GM18508 (cell line): ENCODE data around the gene ZBED1.
"Not testable (repeated sequence)": the region's sequence is repeated elsewhere in the genome, so short reads cannot be mapped to it uniquely, and the experiment has no call there.

Source experiments
- ATAC-seq: cut with Tn5 transposase; IDR thresholded peaks from one replicate; pipeline ENCODE4 v1.9.1; 2021; ENCODE audit warnings: moderate number of reproducible peaks; ENCODE audit not compliant: insufficient read depth, unreplicated experiment

ZBED1 gene

DNA sequence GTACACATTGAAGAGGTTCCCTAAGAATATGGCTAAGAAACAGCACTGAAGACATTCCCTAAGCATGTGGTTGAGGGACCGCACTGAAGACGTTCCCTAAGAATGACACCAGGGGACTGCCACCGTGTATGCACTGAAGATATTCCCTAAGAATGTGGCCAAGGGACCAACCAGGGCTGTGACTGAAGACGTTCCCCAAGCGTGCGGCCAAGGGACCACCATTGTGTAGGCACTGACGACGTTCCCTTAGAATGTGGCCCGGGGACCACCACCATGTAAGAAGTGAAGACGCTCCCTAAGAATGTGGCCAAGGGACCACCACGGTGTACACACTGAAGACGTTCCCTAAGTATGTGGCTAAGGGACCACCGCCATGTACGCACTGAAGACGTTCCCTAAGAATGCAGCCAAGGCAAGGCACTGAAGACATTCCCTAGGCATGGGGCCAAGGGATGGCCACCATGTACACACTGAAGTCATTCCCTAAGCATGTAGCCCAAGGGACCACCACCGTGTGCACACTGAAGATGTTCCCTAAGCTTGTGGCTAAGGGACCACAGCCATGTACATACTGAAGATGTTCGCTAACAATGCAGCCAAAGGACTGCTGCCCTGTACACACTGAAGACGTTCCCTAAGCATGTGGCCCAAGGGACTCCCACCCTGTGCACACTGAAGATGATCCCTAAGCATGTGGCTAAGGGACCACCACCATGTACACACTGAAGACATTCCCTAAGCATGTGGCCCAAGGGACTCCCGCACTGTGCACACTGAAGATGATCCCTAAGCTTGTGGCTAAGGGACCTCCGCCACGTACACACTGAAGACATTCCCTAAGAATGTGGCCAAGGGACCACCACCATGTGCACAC lies 22.0 kb downstream of the ZBED1 start:
- ATAC-seq, result no peak

GRCh38 chrX:2477313-2477712 lies 23.5 kb downstream of the ZBED1 start:
- ATAC-seq, result not testable (repeated sequence)

- no peak for ATAC-seq
Measured at GRCh38 chrX:2474963-2475726, 25.6 kb downstream of the ZBED1 start.

DNA sequence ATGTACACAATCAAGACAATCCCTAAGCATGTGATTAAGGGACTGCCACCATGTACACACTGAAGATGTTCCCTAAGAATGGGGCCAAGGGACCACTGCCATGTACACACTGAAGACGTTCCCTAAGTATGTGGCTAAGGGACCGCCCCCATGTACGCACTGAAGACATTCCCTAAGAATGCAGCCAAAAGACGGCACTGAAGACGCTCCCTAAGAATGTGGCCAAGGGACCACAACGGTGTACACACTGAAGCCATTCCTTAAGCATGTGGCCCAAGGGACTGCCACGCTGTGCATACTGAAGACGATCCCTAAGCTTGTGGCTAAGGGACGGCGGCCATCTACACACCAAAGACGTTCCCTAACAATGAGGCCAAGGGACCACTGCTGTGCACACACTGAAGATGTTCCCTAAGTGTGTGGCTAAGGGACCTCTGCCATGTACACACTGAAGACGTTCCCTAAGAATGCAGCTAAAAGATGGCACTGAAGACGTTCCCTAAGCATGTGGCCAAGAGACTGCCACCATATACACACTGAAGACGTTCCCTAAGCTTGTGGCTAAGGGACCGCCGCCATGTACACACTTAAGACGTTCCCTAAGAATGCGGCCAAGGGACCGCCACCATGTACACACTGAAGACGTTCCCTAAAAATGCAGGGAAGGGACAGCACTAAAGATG lies 26.4 kb downstream of the ZBED1 start:
- no peak for ATAC-seq

GRCh38 chrX:2473064-2473463 lies 27.7 kb downstream of the ZBED1 start:
- not testable (repeated sequence) for ATAC-seq

DNA sequence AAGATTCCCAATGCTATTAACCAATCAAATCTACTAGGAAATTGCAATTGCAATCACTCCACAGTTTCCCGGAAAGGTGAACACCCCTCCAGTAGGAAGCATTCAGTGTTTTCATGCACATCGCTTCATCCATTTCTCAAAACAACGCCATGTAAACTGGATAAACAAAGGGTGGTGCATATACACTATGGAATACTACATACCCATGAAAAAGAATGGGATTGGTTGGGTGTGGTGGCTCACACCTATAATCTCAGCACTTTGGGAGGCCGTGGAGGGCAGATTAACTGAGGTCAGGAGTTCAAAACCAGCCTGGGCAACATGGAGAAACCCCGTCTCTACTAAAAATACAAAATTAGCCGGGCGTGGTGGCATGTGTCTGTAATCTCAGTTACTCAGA lies 29.1 kb downstream of the ZBED1 start:
- no peak for ATAC-seq

GRCh38 chrX:2471126-2471525 lies 29.6 kb downstream of the ZBED1 start:
- not testable (repeated sequence) for ATAC-seq

GRCh38 chrX:2469852-2470251 lies 30.9 kb downstream of the ZBED1 start:
- not testable (repeated sequence) for ATAC-seq

- no peak for ATAC-seq
Measured at GRCh38 chrX:2469196-2469685, 31.5 kb downstream of the ZBED1 start.

GRCh38 chrX:2468261-2469195 lies 32.2 kb downstream of the ZBED1 start:
- ATAC-seq, result no peak

GRCh38 chrX:2466876-2467656 lies 33.7 kb downstream of the ZBED1 start:
- ATAC-seq, result no peak

GRCh38 chrX:2464677-2465166 lies 36.1 kb downstream of the ZBED1 start:
- no peak for ATAC-seq

DNA sequence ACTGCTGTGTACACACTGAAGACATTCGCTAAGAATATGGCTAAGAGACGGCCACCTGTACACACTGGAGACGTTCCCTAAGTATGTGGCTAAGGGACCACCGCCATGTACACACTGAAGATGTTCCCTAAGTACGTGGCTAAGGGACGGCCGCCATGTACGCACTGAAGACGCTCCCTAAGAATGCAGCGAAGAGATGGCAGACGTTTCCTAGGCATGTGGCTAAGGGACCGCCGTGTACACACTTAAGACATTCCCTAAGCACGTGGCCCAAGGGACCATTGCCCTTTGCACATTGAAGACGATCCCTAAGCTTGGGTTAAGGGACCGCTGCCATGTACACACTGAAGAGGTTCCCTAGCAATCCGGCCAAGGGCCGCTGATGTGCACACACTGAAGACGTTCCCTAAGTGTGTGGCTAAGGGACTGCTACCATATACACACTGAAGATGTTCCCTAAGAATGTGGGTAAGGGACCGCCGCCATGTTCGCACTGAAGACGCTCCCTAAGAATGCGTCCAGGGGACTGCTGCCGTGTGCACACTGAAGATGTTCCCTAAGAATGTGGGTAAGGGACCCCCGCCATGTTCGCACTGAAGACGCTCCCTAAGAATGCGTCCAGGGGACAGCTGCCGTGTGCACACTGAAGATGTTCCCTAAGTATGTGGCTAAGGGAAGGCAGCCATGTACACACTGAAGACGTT lies 36.7 kb downstream of the ZBED1 start:
- no peak for ATAC-seq

DNA sequence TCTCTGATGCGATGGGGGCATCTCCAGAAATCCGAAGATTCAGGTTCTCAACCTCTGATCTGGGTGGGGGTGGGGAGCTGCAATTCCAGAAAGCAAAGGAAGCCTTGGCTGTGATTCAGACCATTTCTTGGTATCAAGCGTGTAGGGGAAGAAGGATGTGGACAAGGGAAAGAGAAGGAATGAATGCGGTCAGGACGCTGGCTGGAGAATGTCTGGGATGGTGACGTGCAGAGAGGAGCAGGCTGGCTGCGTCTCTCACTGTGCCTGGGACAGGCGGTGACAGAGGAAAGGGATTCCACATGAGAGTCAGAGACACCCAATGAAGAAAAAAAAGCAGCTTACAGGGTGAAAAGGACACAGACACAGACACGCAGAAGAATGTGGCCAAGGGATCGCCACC lies 37.3 kb downstream of the ZBED1 start:
- ATAC-seq, result not testable (repeated sequence)

GRCh38 chrX:2462780-2463179 lies 38.0 kb downstream of the ZBED1 start:
- no peak for ATAC-seq

GRCh38 chrX:2462074-2462473 lies 38.7 kb downstream of the ZBED1 start:
- ATAC-seq, result no peak

DNA sequence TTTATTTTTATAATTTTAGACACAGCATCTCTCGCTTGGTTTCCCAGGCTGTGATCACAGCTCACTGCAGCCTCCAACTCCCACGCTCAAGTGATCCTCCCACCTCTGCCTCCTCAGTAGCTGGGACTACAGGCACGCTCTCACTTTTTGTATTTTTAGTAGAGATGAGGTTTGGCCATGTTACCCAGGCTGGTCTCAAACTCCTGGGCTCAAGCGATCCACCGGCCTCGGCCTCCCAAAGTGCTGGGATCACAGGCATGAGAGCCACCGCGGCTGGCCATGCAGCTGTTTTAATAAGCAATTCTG lies 39.1 kb downstream of the ZBED1 start:
- no peak for ATAC-seq
